Ectodermal cell (in vitro differentiated cells): Measurements from ENCODE around the gene ZNF555.
A peak's percentile ranks its signal among the peaks of the same experiment; 100 is the strongest.

Experiments used
- H3K27ac ChIP-seq: 2 replicates; pipeline ENCODE4 v1.7.0; 2013; ENCODE audit warnings: mild to moderate bottlenecking, low read depth, low read length; ENCODE audit not compliant: insufficient read depth, poor library complexity, severe bottlenecking
- H3K27me3 ChIP-seq: 2 replicates; pipeline ENCODE4 v1.7.0; 2013; ENCODE audit warnings: mild to moderate bottlenecking, low read length; ENCODE audit not compliant: insufficient read depth, control insufficient read depth, poor library complexity, severe bottlenecking
- H3K36me3 ChIP-seq: one replicate; pipeline ENCODE4 v1.7.0; 2013; ENCODE audit warnings: low read length; ENCODE audit not compliant: control insufficient read depth, insufficient read depth
- H3K4me1 ChIP-seq: one replicate; pipeline ENCODE4 v1.7.0; 2013; ENCODE audit warnings: low read length; ENCODE audit not compliant: control insufficient read depth, insufficient read depth
- H3K4me3 ChIP-seq: 2 replicates; pipeline ENCODE4 v1.7.0; 2013; ENCODE audit warnings: low read depth, low read length, control low read depth; ENCODE audit not compliant: insufficient read depth
- H3K9me3 ChIP-seq: 2 replicates; pipeline ENCODE4 v1.7.0; 2013; ENCODE audit warnings: mild to moderate bottlenecking, low read length, moderate library complexity; ENCODE audit not compliant: control insufficient read depth
- WGBS, 2 experiments: methylation state at CpG; one replicate each; pipeline ENCODE4 v1.1.7; 2013; ENCODE audit warnings: missing lambda C conversion rate in 2 of 2; 5-methylcytosine and 5-hydroxymethylcytosine counted together

ZNF555 gene

DNA sequence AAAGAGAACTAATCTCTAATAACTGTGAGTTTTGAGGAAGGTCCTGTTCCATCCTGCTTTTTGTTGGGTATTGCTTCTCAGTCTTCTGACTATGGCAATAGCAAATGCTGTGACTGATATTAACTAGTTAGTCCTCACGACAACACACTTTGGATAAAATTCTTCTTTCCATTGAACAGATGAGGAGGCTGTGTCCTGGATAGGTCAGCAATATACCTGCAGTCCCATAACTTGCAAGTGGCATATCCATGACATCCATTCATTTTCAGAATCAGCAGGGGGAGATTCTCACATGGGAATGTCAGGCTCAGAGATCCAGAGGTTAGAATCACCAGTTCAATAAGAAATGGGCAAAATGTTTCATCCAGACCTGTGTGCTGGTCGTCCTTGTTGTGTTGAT lies 14.3 kb upstream of the ZNF555 start:
- WGBS, 2 experiments: 90 to 92% methylated on average over 2 of the region's 2 CpGs

DNA sequence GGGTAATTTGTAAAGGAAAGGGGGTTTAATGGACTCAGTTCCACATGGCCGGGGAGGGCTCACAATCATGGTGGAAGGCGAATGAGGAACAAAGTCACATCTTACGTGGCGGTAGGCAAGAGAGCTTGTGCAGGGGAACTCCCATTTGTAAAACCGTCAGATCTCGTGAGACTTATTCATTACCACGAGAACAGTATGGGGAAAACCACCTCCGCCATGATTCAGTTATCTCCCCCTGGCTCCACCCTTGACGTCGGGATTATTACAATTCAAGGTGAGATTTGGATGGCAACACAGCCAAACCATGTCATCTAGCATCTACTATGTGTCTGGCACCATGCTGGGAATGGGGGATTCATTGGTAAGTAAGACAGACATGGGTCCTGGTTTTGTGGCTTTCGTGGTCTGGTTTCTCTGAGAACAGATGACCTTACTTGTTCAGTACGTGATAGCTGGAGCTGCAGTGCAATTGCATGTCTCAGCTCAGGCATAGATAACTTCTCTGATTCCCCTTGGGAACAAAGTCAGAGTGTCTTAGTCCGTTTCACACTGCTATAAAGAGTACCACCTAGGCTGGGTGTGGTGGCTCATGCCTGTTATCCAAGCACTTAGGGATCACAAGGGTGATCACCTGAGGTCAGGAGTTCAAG lies 13.3 kb upstream of the ZNF555 start:
- peaks cover 20% of the 10 kb centered on the region for H3K36me3 ChIP-seq
- WGBS, 2 experiments: 95 to 96% methylated on average over 13 of the region's 13 CpGs
- no peak overlapping the region for H3K4me3 ChIP-seq
- H3K27me3 ChIP-seq: no peaks in the 10 kb centered on the region
- no peaks in the 10 kb centered on the region for H3K4me1 ChIP-seq
- H3K27ac ChIP-seq: no peak overlapping the region
- no peaks in the 10 kb centered on the region for H3K9me3 ChIP-seq

More for the DNA sequence above, 14.3 kb upstream of the ZNF555 start:
- H3K36me3 ChIP-seq: peaks cover 14% of the 10 kb centered on the region
- no peak overlapping the region for H3K4me3 ChIP-seq
- no peaks in the 10 kb centered on the region for H3K9me3 ChIP-seq
- H3K27me3 ChIP-seq: no peaks in the 10 kb centered on the region
- H3K27ac ChIP-seq: no peak overlapping the region
- no peaks in the 10 kb centered on the region for H3K4me1 ChIP-seq

DNA sequence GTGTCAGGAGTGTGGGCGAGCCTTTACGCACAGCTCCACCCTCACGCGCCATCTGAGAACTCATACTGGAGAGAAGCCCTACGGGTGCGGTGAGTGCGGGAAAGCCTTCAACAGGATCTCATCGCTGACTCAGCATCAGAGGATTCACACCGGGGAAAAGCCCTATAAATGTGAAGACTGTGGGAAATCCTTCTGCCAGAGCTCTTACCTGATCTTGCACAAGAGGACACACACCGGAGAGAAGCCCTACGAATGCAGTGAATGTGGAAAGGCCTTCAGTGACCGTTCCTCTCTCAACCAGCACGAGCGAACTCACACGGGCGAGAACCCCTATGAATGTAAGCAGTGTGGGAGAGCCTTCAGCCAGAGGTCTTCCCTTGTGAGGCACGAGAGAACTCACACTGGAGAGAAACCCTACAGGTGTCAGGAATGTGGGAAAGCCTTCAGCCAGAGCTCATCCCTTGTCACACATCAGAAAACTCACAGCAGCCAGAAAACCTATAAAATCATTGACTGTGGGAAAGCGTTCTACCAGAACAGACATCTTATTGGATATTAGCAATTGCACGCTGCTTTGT lies 6.9 kb upstream of the ZNF555 start:
- Histone ChIP-seq H3K9me3 (peaks cover 16% of the 10 kb centered on the region), H3K4me1 (no peaks in the 10 kb centered on the region), H3K27me3 (no peaks in the 10 kb centered on the region), H3K4me3 (no peak overlapping the region), H3K36me3 (peaks cover 30% of the 10 kb centered on the region), H3K27ac (no peak overlapping the region)
- WGBS, 2 experiments: 95 to 96% methylated on average over 19 of the region's 19 CpGs

DNA sequence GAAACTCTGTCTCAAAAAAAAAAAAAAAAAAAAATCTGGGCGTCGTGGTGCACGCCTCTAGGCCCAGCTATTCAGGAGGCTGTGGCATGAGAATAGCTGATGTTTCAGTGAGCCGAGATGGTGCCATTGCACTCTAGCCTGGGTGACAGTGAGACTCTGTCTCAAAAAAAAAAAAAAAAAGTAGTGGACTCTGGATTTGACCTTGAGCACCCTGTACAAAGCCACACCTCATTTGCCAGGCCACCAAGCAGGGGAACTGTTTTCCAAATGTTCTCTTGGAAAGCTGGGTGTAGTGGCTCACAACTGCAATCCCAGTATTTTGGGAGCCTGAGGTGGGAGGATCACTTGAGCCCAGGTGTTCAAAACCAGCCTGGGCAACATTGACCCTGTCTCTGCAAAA lies 3.8 kb upstream of the ZNF555 start:
- peaks cover 6% of the 10 kb centered on the region for H3K27me3 ChIP-seq
- no peak overlapping the region for H3K27ac ChIP-seq
- H3K4me3 ChIP-seq: no peak overlapping the region
- peaks cover 4% of the 10 kb centered on the region for H3K4me1 ChIP-seq
- peaks cover 16% of the 10 kb centered on the region for H3K9me3 ChIP-seq
- H3K36me3 ChIP-seq: peaks cover 29% of the 10 kb centered on the region
- 78 to 81% methylated on average over 4 of the region's 4 CpGs for WGBS, 2 experiments

DNA sequence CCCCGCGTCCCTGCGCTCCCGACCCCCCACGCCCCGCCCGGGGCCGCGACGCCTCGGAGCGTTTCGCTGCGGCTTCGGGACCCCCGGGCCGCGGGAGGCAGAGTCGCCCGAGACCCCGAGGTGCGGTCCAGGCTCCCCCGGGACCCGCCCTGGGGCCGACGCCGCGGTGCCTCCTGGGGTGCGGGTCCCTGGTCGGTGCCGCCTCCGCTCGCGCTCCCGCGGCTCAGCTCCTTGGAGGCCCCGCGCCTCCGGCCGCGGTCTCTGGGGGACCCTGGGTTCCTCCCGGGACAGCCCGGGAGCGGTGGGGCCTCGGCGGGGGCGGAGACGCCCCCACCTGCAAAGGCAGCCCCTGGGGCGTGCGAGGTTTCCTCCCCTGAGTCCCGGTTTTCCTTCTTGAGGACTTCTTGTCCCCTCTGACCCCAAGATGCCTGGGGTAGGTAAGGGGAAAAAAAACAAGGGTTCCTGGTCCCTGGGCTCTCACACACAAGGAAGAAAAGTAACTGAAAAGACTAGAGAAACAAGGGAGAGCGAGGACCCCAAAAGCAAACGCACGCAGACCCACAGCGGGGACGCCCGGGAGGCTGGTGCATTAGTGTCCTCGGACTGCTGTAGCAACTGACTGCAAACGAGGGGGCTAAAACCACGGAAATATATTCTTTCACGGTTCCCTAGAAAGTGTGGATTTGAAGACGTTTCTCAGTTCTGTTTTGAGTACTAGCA lies 740 bp downstream of the ZNF555 start:
- 9 to 11% methylated on average over 62 of the region's 62 CpGs for WGBS, 2 experiments
- Histone ChIP-seq H3K4me1 (peaks cover 6% of the 10 kb centered on the region), H3K9me3 (peaks cover 9% of the 10 kb centered on the region), H3K4me3 (peak overlapping the region; percentile 67), H3K27ac (no peak overlapping the region), H3K36me3 (peaks cover 7% of the 10 kb centered on the region), H3K27me3 (peaks cover 13% of the 10 kb centered on the region)

DNA sequence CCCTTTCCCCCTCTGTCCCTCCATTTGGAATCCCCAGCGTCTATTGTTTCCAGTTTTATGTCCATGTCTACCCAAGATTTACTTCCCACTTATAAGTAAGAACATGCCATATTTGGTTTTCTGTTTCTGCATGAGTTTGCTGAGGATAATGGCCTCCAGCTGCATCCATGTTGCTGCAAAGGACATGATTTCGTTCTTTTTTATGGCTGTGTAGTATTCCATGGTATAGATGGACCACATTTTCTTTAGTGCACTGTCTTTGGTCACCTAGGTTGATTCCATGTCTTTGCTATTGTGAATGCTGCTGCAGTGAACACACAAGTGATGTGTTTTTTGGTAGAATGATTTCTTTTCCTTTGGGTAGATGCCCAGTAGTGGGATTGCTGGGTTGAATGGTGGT lies 3.8 kb downstream of the ZNF555 start:
- peaks cover 14% of the 10 kb centered on the region for H3K36me3 ChIP-seq
- peaks cover 11% of the 10 kb centered on the region for H3K9me3 ChIP-seq
- no peak overlapping the region for H3K4me3 ChIP-seq
- 96% methylated on average over 2 of the region's 2 CpGs for WGBS, 2 experiments
- no peak overlapping the region for H3K27ac ChIP-seq
- peaks cover 6% of the 10 kb centered on the region for H3K4me1 ChIP-seq
- H3K27me3 ChIP-seq: peaks cover 13% of the 10 kb centered on the region

DNA sequence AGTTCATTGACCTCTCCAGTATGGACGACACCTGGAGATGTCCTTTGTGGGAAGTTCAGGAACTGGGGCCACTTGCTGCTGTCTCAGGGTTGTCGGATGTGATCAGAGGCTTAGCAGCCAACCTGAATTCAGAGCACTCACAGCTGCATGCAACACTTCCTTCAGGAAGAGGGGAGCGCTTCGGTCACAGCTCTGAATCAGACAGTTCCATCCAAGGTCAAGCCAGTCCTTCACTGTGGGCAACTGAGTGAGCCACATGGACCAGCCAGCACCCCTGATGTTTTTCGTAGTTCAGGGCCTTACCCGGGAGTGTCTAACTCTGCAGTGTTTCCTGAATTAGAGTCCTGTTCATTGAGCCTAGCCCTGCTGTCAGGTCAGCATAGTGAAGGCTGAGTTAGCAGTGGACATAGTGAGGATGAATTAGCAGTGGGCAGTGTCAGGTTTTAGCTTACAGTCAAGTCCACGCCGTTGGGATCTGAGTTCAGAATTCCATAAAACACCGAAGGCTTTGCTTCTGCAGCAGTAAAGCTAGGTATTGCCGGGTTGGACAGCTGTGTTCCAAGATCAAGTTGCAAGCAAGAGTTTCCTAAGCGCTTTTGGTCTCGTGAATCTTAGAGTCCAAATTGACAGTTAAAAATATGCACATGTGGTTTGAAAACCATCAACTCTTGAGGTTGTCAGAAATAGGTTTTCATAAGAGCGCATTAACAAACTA lies 5.1 kb downstream of the ZNF555 start:
- Histone ChIP-seq H3K36me3 (peaks cover 26% of the 10 kb centered on the region), H3K27ac (no peak overlapping the region), H3K4me3 (no peak overlapping the region), H3K9me3 (peaks cover 13% of the 10 kb centered on the region), H3K27me3 (peaks cover 13% of the 10 kb centered on the region), H3K4me1 (peaks cover 6% of the 10 kb centered on the region)
- WGBS, 2 experiments: 95 to 97% methylated on average over 13 of the region's 13 CpGs

DNA sequence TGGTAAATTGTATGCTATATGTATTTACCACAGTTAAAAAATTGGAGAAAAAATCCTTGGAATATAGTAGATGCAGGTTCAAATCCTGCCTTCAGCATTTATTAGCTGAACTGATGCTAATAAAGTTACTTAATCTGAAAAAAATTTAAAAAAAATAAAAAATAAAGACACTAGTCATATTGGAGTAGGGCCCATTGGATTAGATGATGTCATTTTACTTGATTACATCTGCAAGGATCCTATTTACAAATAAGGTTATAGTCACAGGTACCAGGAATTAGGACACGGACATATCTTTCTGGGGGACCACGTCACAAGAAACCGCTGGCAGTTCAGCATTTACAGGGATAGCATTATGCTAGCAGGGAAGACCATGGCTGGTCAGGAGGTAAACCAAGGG lies 6.2 kb downstream of the ZNF555 start:
- Histone ChIP-seq H3K27ac (no peak overlapping the region), H3K27me3 (peaks cover 6% of the 10 kb centered on the region), H3K4me1 (peaks cover 1% of the 10 kb centered on the region), H3K36me3 (peaks cover 38% of the 10 kb centered on the region), H3K9me3 (peaks cover 17% of the 10 kb centered on the region), H3K4me3 (no peak overlapping the region)
- 95 to 97% methylated on average over 3 of the region's 3 CpGs for WGBS, 2 experiments

DNA sequence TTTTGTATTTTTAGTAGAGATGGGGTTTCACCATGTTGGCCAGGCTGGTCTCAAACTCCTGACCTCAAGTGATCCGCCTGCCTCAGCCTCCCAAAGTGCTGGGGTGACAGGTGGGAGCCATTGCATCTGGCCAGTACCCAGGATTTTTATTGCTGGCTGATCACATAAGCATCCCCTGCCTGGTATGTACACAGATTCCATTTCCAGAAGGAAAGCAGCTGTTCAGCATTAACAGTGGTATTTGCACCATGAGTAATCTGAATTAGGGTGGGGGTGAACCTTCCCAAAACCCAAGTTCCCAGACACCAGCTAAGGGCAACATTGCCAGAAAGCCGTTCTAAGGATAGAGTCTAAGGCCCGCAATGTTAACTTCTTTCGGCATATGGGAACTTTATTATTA lies 7.3 kb downstream of the ZNF555 start:
- no peak overlapping the region for H3K4me3 ChIP-seq
- H3K27ac ChIP-seq: no peak overlapping the region
- H3K27me3 ChIP-seq: no peaks in the 10 kb centered on the region
- peaks cover 49% of the 10 kb centered on the region for H3K36me3 ChIP-seq
- 92 to 96% methylated on average over 4 of the region's 4 CpGs for whole genome bisulfite sequencing, 2 experiments
- peaks cover 28% of the 10 kb centered on the region for H3K9me3 ChIP-seq
- no peaks in the 10 kb centered on the region for H3K4me1 ChIP-seq
